IMR-90 (cell line): ENCODE results near the gene CROCC. TPM values are rescaled to one million over a fixed set of nuclear protein-coding genes. Genes with fewer than 3 reads are reported as not detected.

Experiments used
- ATAC-seq: fragments of 200-7000 bp; cut with Tn5 transposase; 2 replicates; pipeline ENCODE4 v1.9.1; 2020; ENCODE audit warnings: low read depth, mild to moderate bottlenecking, moderate library complexity
- BruUV-seq: library from RNA; stranded (reverse); fragments of 400-500 nt; replicated peaks from 2 replicates; lab custom pipeline; 2021; lab: Mats Ljungman, UMichigan
- CTCF ChIA-PET: fragments of 300-600 bp; formaldehyde crosslinking; extraction: SDS; loops from one replicate; lab custom pipeline; 2021; ENCODE audit warnings: antibody characterized with exemption; lab: Yijun Ruan, JAX
- POLR2A ChIA-PET: fragments of 300-600 bp; sonication (Branson Sonifier 250); formaldehyde crosslinking; loops from one replicate; lab custom pipeline; 2022; ENCODE audit warnings: antibody characterized with exemption; ENCODE audit not compliant: unreplicated experiment; lab: Charles Lee
- DNase-seq: peaks from one replicate; pipeline ENCODE4 v3.0.0; 2013
- H2AFZ ChIP-seq: replicated peaks from 2 replicates; pipeline ENCODE3; 2013; ENCODE audit warnings: low read length, mild to moderate bottlenecking; ENCODE audit not compliant: poor library complexity
- H2AK5ac ChIP-seq: 2 replicates; pipeline ENCODE4 v1.6.1; 2013; ENCODE audit warnings: low read depth, low read length, inconsistent platforms
- H2AK9ac ChIP-seq: replicated peaks from 2 replicates; pipeline ENCODE3; 2013; ENCODE audit warnings: mild to moderate bottlenecking, low read depth, low read length, moderate library complexity; ENCODE audit not compliant: poor library complexity
- H2BK120ac ChIP-seq: 2 replicates; pipeline ENCODE4 v1.6.1; 2013; ENCODE audit warnings: low read depth, low read length, inconsistent platforms
- H2BK15ac ChIP-seq: 3 replicates; pipeline ENCODE4 v1.6.1; 2013; ENCODE audit warnings: low read depth, low read length, inconsistent platforms
- H2BK20ac ChIP-seq: 2 replicates; pipeline ENCODE4 v1.6.1; 2013; ENCODE audit warnings: low read depth, mild to moderate bottlenecking, inconsistent platforms, low read length, moderate library complexity
- H2BK5ac ChIP-seq: 2 replicates; pipeline ENCODE4 v1.6.1; 2013; ENCODE audit warnings: mild to moderate bottlenecking, low read depth, low read length, inconsistent platforms; ENCODE audit not compliant: poor library complexity, severe bottlenecking
- H3K14ac ChIP-seq: replicated peaks from 2 replicates; pipeline ENCODE4 v1.6.1; 2013; ENCODE audit warnings: low read depth, low read length, inconsistent platforms
- H3K18ac ChIP-seq: 2 replicates; pipeline ENCODE4 v1.6.1; 2013; ENCODE audit warnings: low read depth, low read length, control low read depth
- H3K23ac ChIP-seq: 2 replicates; pipeline ENCODE4 v1.6.1; 2013; ENCODE audit warnings: low read depth, low read length, inconsistent platforms
- H3K27ac ChIP-seq: 2 replicates; pipeline ENCODE4 v1.5.1; 2013; ENCODE audit warnings: mild to moderate bottlenecking, control low read depth, low read length; ENCODE audit not compliant: insufficient read depth
- H3K27me3 ChIP-seq: 2 replicates; pipeline ENCODE4 v1.6.1; 2013; ENCODE audit warnings: low read length; ENCODE audit not compliant: control insufficient read depth, insufficient read depth
- H3K36me3 ChIP-seq: 2 replicates; pipeline ENCODE4 v1.6.1; 2013; ENCODE audit warnings: low read length, mixed read lengths; ENCODE audit not compliant: control insufficient read depth, insufficient read depth
- H3K4ac ChIP-seq: 2 replicates; pipeline ENCODE4 v1.6.1; 2013; ENCODE audit warnings: low read depth, low read length, inconsistent platforms
- H3K4me1 ChIP-seq: 2 replicates; pipeline ENCODE4 v1.6.1; 2013; ENCODE audit warnings: low read length, mixed read lengths; ENCODE audit not compliant: control insufficient read depth, insufficient read depth
- H3K4me2 ChIP-seq: 2 replicates; pipeline ENCODE4 v1.6.1; 2013; ENCODE audit warnings: low read depth, mild to moderate bottlenecking, control low read depth, low read length, moderate library complexity
- H3K4me3 ChIP-seq: 2 replicates; pipeline ENCODE4 v1.5.1; 2013; ENCODE audit warnings: low read depth, mild to moderate bottlenecking, control low read depth, low read length, moderate library complexity; ENCODE audit not compliant: insufficient read depth
- H3K56ac ChIP-seq: 2 replicates; pipeline ENCODE4 v1.6.1; 2013; ENCODE audit warnings: low read length, inconsistent platforms; ENCODE audit not compliant: insufficient read depth; ENCODE audit errors: extremely low read depth
- H3K79me1 ChIP-seq, 2 experiments: 2 replicates each; pipeline ENCODE4 v1.6.1; 2013; ENCODE audit warnings: low read length in 2 of 2, inconsistent platforms in 1 of 2, low read depth in 1 of 2
- H3K9ac ChIP-seq: 2 replicates; pipeline ENCODE4 v1.6.1; 2013; ENCODE audit warnings: low read depth, low read length, control low read depth
- H3K9me1 ChIP-seq: 2 replicates; pipeline ENCODE4 v1.6.1; 2013; ENCODE audit warnings: low read length, inconsistent platforms; ENCODE audit not compliant: insufficient read depth
- H3K9me3 ChIP-seq: 2 replicates; pipeline ENCODE4 v1.6.1; 2013; ENCODE audit warnings: low read length; ENCODE audit not compliant: control insufficient read depth, insufficient read depth
- H4K20me1 ChIP-seq: 2 replicates; pipeline ENCODE4 v1.6.1; 2013; ENCODE audit warnings: low read length, inconsistent platforms; ENCODE audit not compliant: insufficient read depth
- H4K5ac ChIP-seq: 2 replicates; pipeline ENCODE4 v1.6.1; 2013; ENCODE audit warnings: mild to moderate bottlenecking, low read depth, low read length, control low read depth
- H4K8ac ChIP-seq, 2 experiments: 2 replicates each; pipeline ENCODE4 v1.6.1; 2013; ENCODE audit warnings: low read depth in 2 of 2, low read length in 2 of 2, control low read depth in 1 of 2, inconsistent platforms in 1 of 2
- H4K91ac ChIP-seq: 2 replicates; pipeline ENCODE4 v1.6.1; 2013; ENCODE audit warnings: low read depth, low read length, inconsistent platforms; ENCODE audit not compliant: insufficient read depth
- BHLHE40 ChIP-seq: fragments of 150-350 bp; IDR thresholded peaks from 2 replicates; pipeline ENCODE4 v1.6.1; 2016; ENCODE audit warnings: mild to moderate bottlenecking, low read depth, low read length
- CHD1 ChIP-seq: IDR thresholded peaks from 2 replicates; pipeline ENCODE4 v1.6.1; 2012; ENCODE audit warnings: low read depth, low read length, improper control_type of control experiment
- FOS ChIP-seq: fragments of 150-350 bp; IDR thresholded peaks from 2 replicates; pipeline ENCODE4 v1.6.1; 2016; ENCODE audit warnings: low read depth, low read length
- MAFK ChIP-seq: IDR thresholded peaks from 2 replicates; pipeline ENCODE4 v1.6.1; 2012; ENCODE audit warnings: low read depth, low read length, improper control_type of control experiment
- MAZ ChIP-seq: IDR thresholded peaks from 2 replicates; pipeline ENCODE4 v1.6.1; 2012; ENCODE audit warnings: low read depth, mild to moderate bottlenecking, low read length, improper control_type of control experiment, moderate library complexity, borderline replicate concordance
- MXI1 ChIP-seq: IDR thresholded peaks from 2 replicates; pipeline ENCODE4 v1.6.1; 2012; ENCODE audit warnings: low read depth, mild to moderate bottlenecking, low read length, moderate library complexity, borderline replicate concordance
- NFE2L2 ChIP-seq: fragments of 150-350 bp; IDR thresholded peaks from 2 replicates; pipeline ENCODE4 v1.6.1; 2016; ENCODE audit warnings: low read depth, mild to moderate bottlenecking, low read length
- POLR2A ChIP-seq: IDR thresholded peaks from 2 replicates; pipeline ENCODE4 v1.6.1; 2012; ENCODE audit warnings: mild to moderate bottlenecking, low read depth, low read length
- RAD21 ChIP-seq: IDR thresholded peaks from 2 replicates; pipeline ENCODE4 v1.6.1; 2012; ENCODE audit warnings: low read length, improper control_type of control experiment
- RCOR1 ChIP-seq: IDR thresholded peaks from 2 replicates; pipeline ENCODE4 v1.6.1; 2012; ENCODE audit warnings: mild to moderate bottlenecking, low read length, improper control_type of control experiment; ENCODE audit not compliant: insufficient replicate concordance
- RFX5 ChIP-seq: IDR thresholded peaks from 2 replicates; pipeline ENCODE4 v1.8.0; 2012; ENCODE audit warnings: low read depth, mild to moderate bottlenecking, low read length, moderate library complexity
- SMC3 ChIP-seq: fragments of 150-350 bp; IDR thresholded peaks from 2 replicates; pipeline ENCODE4 v1.6.1; 2016; ENCODE audit warnings: low read depth, mild to moderate bottlenecking, antibody characterized with exemption, low read length, moderate library complexity
- WGBS, 2 experiments: methylation state at CpG; one replicate each; pipeline versions ENCODE4 v1.1.5 to v1.1.7; 2013; ENCODE audit warnings: missing lambda C conversion rate in 2 of 2; ENCODE audit not compliant: insufficient read length in 1 of 2; ENCODE audit errors: extremely low coverage in 2 of 2; 5-methylcytosine and 5-hydroxymethylcytosine counted together
- dilution Hi-C: fragments of 300-500 bp; cut with HindIII; formaldehyde crosslinking; loops from one replicate; pipeline ENCODE4 v1.14.3; 2018; ENCODE audit warnings: low sequenced_read_pairs; ENCODE audit not compliant: unreplicated experiment
- in situ Hi-C: fragments of 300-500 bp; cut with MboI; formaldehyde crosslinking; loops from 3 replicates; pipeline ENCODE4 v1.14.3; 2019; ENCODE audit warnings: low sequenced_read_pairs, inconsistent platforms, mixed read lengths
- intact Hi-C: fragments of 100-400 bp; cut with micrococcal nuclease; formaldehyde crosslinking; loops from 2 replicates; pipeline ENCODE4 v1.10.0; 2022
- polyA plus RNA-seq, 3 experiments: library from polyadenylated mRNA; depleted of rRNA; stranded (reverse); fragments of >200 nt; gene quantifications; 2 replicates each; pipeline ENCODE4 v1.2.3, GENCODE V29; 2012; ENCODE audit warnings: low replicate concordance in 1 of 3
- total RNA-seq: library from RNA; depleted of rRNA; stranded (reverse); fragments of >200 nt; gene quantifications from 2 replicates; pipeline ENCODE4 v1.2.3, GENCODE V29; 2012
- TF ChIP-seq, protein P1 (sequence below): fragments of 150-350 bp; IDR thresholded peaks from 2 replicates; pipeline ENCODE4 v1.6.1; 2017; ENCODE audit warnings: mild to moderate bottlenecking, antibody characterized with exemption, low read length, low read depth
- TF ChIP-seq, protein P2 (sequence below): conservative IDR thresholded peaks from 2 replicates; pipeline ENCODE4 v1.5.1; 2012; ENCODE audit warnings: mild to moderate bottlenecking, low read depth, low read length, improper control_type of control experiment

Gene CROCC
- total and polyA plus RNA-seq, 2 of the 4 experiments (the other 2 are of a cell fraction) = 7.5 to 13.7 TPM

DNA sequence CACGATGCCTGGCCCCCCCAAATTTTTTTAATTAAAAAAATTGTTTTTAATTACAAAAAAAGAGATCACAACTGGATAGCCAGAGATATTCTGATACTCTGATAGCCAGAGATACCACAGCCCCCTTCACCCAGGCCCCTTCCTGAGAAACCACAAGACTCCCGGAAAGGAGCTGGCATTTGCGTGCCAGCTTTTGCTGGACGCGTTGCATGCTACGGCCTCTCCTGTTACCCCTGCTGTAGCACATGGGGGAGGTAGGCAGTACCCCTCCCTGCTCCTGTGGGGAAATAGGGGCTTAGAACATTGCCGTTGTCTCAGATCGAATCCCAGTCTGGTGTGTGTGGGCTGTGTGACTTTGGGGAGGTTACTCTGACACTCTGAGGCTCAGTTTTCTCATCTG is 36.0 kb downstream of the CROCC start:
- Histone ChIP-seq H3K79me1 (0 out of 4 replicates have a peak, but pooled peaks cover 0 to 3% of the 10 kb centered on the region in 2 experiments), H3K4ac (no peak overlapping the region), H4K8ac (no peak overlapping the region), H3K27ac (no peak overlapping the region), H3K9me3 (no peaks in the 10 kb centered on the region), H3K23ac (no peak overlapping the region), H3K14ac (no peak overlapping the region), H2BK20ac (no peak overlapping the region), H3K9ac (no peak overlapping the region), H3K18ac (no peak overlapping the region), H2AK5ac (no peak overlapping the region), H2BK5ac (no peak overlapping the region), H4K5ac (no peak overlapping the region), H2BK15ac (no peak overlapping the region), H4K91ac (no peak overlapping the region), H3K4me3 (no peak overlapping the region), H3K4me2 (no peak overlapping the region), H3K36me3 (peaks cover 7% of the 10 kb centered on the region), H3K9me1 (peaks cover 2% of the 10 kb centered on the region; the same call in 1 of the 2 replicates), H3K56ac (no peak overlapping the region), H2AFZ (no peak overlapping the region), H4K20me1 (no peaks in the 10 kb centered on the region), H3K27me3 (no peaks in the 10 kb centered on the region), H2AK9ac (no peak overlapping the region), H3K4me1 (peaks cover 1% of the 10 kb centered on the region; the same call in 1 of the 2 replicates), H2BK120ac (no peak overlapping the region)
- no TSS peak for BruUV-seq
- in situ Hi-C loops (no loop called here), dilution Hi-C loops (no loop called here), intact Hi-C loops (no loop called here)
- CTCF ChIA-PET = no interaction called here
- no peak for ATAC-seq
- WGBS, 2 experiments = no CpG with 5 or more reads among the region's 8 CpGs
- no peak for TF ChIP-seq RFX5
- no peak for TF ChIP-seq MAFK
- no peak for TF ChIP-seq POLR2A
- TF ChIP-seq RAD21 = no peak
- no peak for TF ChIP-seq FOS
- no peak for TF ChIP-seq NFE2L2
- TF ChIP-seq, protein P1, sequence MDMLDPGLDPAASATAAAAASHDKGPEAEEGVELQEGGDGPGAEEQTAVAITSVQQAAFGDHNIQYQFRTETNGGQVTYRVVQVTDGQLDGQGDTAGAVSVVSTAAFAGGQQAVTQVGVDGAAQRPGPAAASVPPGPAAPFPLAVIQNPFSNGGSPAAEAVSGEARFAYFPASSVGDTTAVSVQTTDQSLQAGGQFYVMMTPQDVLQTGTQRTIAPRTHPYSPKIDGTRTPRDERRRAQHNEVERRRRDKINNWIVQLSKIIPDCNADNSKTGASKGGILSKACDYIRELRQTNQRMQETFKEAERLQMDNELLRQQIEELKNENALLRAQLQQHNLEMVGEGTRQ = no peak
- no peak for TF ChIP-seq BHLHE40
- TF ChIP-seq CHD1 = no peak
- TF ChIP-seq SMC3 = no peak
- TF ChIP-seq MXI1 = no peak
- TF ChIP-seq MAZ = no peak
- no peak for TF ChIP-seq RCOR1
- TF ChIP-seq, protein P2, sequence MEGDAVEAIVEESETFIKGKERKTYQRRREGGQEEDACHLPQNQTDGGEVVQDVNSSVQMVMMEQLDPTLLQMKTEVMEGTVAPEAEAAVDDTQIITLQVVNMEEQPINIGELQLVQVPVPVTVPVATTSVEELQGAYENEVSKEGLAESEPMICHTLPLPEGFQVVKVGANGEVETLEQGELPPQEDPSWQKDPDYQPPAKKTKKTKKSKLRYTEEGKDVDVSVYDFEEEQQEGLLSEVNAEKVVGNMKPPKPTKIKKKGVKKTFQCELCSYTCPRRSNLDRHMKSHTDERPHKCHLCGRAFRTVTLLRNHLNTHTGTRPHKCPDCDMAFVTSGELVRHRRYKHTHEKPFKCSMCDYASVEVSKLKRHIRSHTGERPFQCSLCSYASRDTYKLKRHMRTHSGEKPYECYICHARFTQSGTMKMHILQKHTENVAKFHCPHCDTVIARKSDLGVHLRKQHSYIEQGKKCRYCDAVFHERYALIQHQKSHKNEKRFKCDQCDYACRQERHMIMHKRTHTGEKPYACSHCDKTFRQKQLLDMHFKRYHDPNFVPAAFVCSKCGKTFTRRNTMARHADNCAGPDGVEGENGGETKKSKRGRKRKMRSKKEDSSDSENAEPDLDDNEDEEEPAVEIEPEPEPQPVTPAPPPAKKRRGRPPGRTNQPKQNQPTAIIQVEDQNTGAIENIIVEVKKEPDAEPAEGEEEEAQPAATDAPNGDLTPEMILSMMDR = no peak
- no peak for DNase-seq
- POLR2A ChIA-PET = no interaction called here
